CD14-positive monocyte (primary cell): ENCODE measurements around the gene CLECL1. TPM values are rescaled to one million over a fixed set of nuclear protein-coding genes. Genes with fewer than 3 reads are reported as not detected.
"Not testable (repeated sequence)": the region's sequence is repeated elsewhere in the genome, so short reads cannot be mapped to it uniquely, and the experiment has no call there.

ENCODE experiments used
- DNase-seq, 3 donors: peaks; one replicate each; pipeline ENCODE4 v3.0.0-alpha.2; 2011 to 2022
- H2AFZ ChIP-seq: 2 replicates; pipeline ENCODE4 v1.6.0; 2012; ENCODE audit warnings: mild to moderate bottlenecking, low read depth, low read length, inconsistent platforms; ENCODE audit not compliant: insufficient read depth, poor library complexity, severe bottlenecking
- H3K27ac ChIP-seq, 2 donors: 1 replicate in 1 of 2; 2 replicates in 1 of 2; pipeline ENCODE4 v1.5.1; 2012 to 2013; ENCODE audit warnings: low read length in 2 of 2, control low read depth in 1 of 2, inconsistent platforms in 1 of 2, low read depth in 1 of 2, mild to moderate bottlenecking in 1 of 2
- H3K27me3 ChIP-seq, 2 donors: one replicate each; pipeline versions ENCODE4 v1.6.0 to v1.6.1; 2011 to 2013; ENCODE audit warnings: low read length in 2 of 2; ENCODE audit not compliant: control insufficient read depth in 2 of 2, insufficient read depth in 2 of 2
- H3K36me3 ChIP-seq, 2 donors: replicated peaks in 1 of 2; 1 replicate in 1 of 2; 2 replicates in 1 of 2; pipeline versions ENCODE4 v1.5.1 to v1.6.1; 2012 to 2013; ENCODE audit warnings: low read length in 2 of 2, control low read depth in 1 of 2, inconsistent platforms in 1 of 2, mild to moderate bottlenecking in 1 of 2; ENCODE audit not compliant: insufficient read depth in 2 of 2, control insufficient read depth in 1 of 2
- H3K4me1 ChIP-seq, 2 donors: 1 replicate in 1 of 2; 2 replicates in 1 of 2; pipeline versions ENCODE4 v1.5.1 to v1.6.1; 2012 to 2013; ENCODE audit warnings: low read length in 2 of 2, control low read depth in 1 of 2, inconsistent platforms in 1 of 2, mild to moderate bottlenecking in 1 of 2, moderate library complexity in 1 of 2; ENCODE audit not compliant: insufficient read depth in 2 of 2, control insufficient read depth in 1 of 2
- H3K4me2 ChIP-seq: replicated peaks from 2 replicates; pipeline ENCODE3; 2012; ENCODE audit warnings: low read length, moderate library complexity, mild to moderate bottlenecking; ENCODE audit not compliant: poor library complexity, severe bottlenecking; ENCODE audit errors: extremely low read depth
- H3K4me3 ChIP-seq, 3 experiments: fragments of 200-600 bp in 1 of 3; sonication (generic) in 1 of 3; replicated peaks in 1 of 3; 1 replicate in 2 of 3; 2 replicates in 1 of 3; pipeline ENCODE4 v1.5.1; 2011 to 2013; ENCODE audit warnings: low read length in 3 of 3, mild to moderate bottlenecking in 3 of 3, control low read depth in 2 of 3, low read depth in 2 of 3, inconsistent platforms in 1 of 3, moderate library complexity in 1 of 3
- H3K79me2 ChIP-seq: 2 replicates; pipeline ENCODE4 v1.6.0; 2012; ENCODE audit warnings: mild to moderate bottlenecking, control low read depth, inconsistent platforms, low read length, moderate library complexity; ENCODE audit not compliant: insufficient read depth
- H3K9ac ChIP-seq: 2 replicates; pipeline ENCODE4 v1.6.0; 2017; ENCODE audit warnings: low read length, mild to moderate bottlenecking; ENCODE audit not compliant: insufficient read depth, poor library complexity, severe bottlenecking
- H3K9me3 ChIP-seq, 2 donors: replicated peaks in 1 of 2; 1 replicate in 1 of 2; 2 replicates in 1 of 2; pipeline versions ENCODE4 v1.5.1 to v1.6.1; 2012 to 2013; ENCODE audit warnings: low read length in 2 of 2, control low read depth in 1 of 2; ENCODE audit not compliant: control insufficient read depth in 1 of 2, insufficient read depth in 1 of 2
- H4K20me1 ChIP-seq: 2 replicates; pipeline ENCODE4 v1.6.0; 2012; ENCODE audit warnings: mild to moderate bottlenecking, low read length, control low read depth, moderate library complexity; ENCODE audit not compliant: insufficient read depth
- H3K27ac Mint-ChIP-seq, 7 donors: one replicate each; pipeline ENCODE4 v1.8.0; 2020; ENCODE audit warnings: mild to moderate bottlenecking in 7 of 7, mixed read lengths in 7 of 7, moderate library complexity in 6 of 7, inconsistent platforms in 2 of 7
- H3K27me3 Mint-ChIP-seq, 3 donors: one replicate each; pipeline ENCODE4 v1.8.0; 2021 to 2022; ENCODE audit warnings: low read depth in 3 of 3, mild to moderate bottlenecking in 3 of 3, mixed read lengths in 3 of 3, moderate library complexity in 3 of 3, inconsistent platforms in 1 of 3
- H3K36me3 Mint-ChIP-seq, 2 donors: one replicate each; pipeline ENCODE4 v1.8.0; 2020; ENCODE audit warnings: mixed read lengths in 2 of 2, inconsistent platforms in 1 of 2, mild to moderate bottlenecking in 1 of 2
- H3K4me1 Mint-ChIP-seq: one replicate; pipeline ENCODE4 v1.8.0; 2020; ENCODE audit warnings: mild to moderate bottlenecking, mixed read lengths
- H3K4me3 Mint-ChIP-seq, 2 donors: one replicate each; pipeline ENCODE4 v1.8.0; 2020; ENCODE audit warnings: mild to moderate bottlenecking in 2 of 2, mixed read lengths in 2 of 2, moderate library complexity in 1 of 2
- H3K9me3 Mint-ChIP-seq, 7 donors: one replicate each; pipeline ENCODE4 v1.8.0; 2020 to 2022; ENCODE audit warnings: mixed read lengths in 7 of 7, mild to moderate bottlenecking in 6 of 7, moderate library complexity in 6 of 7, inconsistent platforms in 2 of 7
- WGBS: methylation state at CpG from one replicate; pipeline ENCODE4 v1.1.5; 2013; ENCODE audit warnings: missing lambda C conversion rate; ENCODE audit not compliant: insufficient coverage; 5-methylcytosine and 5-hydroxymethylcytosine counted together
- intact Hi-C, 2 donors: fragments of 100-400 bp; cut with micrococcal nuclease; formaldehyde crosslinking; loops; one replicate each; pipeline versions ENCODE4 v1.15.0 to v1.15.1; 2023
- polyA plus RNA-seq, 3 donors: library from polyadenylated mRNA; depleted of rRNA in 1 of 3; unstranded in 2 of 3; stranded (reverse) in 1 of 3; fragments of 300-500 nt in 2 of 3; fragments of >200 nt in 1 of 3; fragmentation: Illumina TruSeq in 2 of 3; gene quantifications; 1 replicate in 2 of 3; 2 replicates in 1 of 3; pipeline ENCODE4 v1.2.3, GENCODE V29; 2012 to 2021
- TF ChIP-seq, protein P1 (sequence below): fragments of 200-600 bp; IDR thresholded peaks from one replicate; pipeline ENCODE4 v1.8.0; 2022; ENCODE audit warnings: antibody characterized with exemption, mild to moderate bottlenecking

CLECL1 gene
- polyA plus RNA-seq, 3 donors, result 7.6 to 20.6 (median 11.4) TPM

DNA sequence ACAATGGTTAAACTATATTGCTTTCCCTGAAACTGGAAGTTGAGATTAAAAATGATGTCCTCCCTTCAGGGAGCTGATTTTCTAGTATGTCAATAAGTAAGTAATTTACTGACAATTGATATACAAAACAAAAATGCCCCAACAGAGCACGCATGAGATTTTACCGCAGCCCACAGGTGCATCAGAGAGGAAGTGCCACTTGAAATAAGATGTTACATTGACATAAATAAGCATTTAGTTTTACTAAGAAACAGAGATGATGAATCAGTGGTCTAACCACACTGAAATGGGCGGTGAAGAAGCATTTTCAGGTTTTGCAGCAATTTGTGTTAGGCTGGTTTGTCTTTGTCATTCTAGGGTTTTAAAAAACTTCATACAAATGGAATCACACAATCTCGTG is 8.8 kb upstream of the CLECL1 start:
- Histone ChIP-seq H3K4me1 (peaks cover 36 to 46% of the 10 kb centered on the region in 2 donors), H3K36me3 (no peaks in the 10 kb centered on the region), H3K4me3 (no peak overlapping the region), H3K9me3 (no peaks in the 10 kb centered on the region), H3K4me2 (peak overlapping the region; percentile 14), H3K9ac (no peak overlapping the region), H3K79me2 (peaks cover 6% of the 10 kb centered on the region), H2AFZ (no peak overlapping the region), H4K20me1 (no peaks in the 10 kb centered on the region), H3K27ac (peak overlapping the region in 1 of 2 donors; percentile 21), H3K27me3 (no peaks in the 10 kb centered on the region)
- Mint-ChIP-seq H3K4me1 (peaks cover 46% of the 10 kb centered on the region), H3K4me3 (peak overlapping the region in 1 of 2 donors; percentile 19), H3K27me3 (no peaks in the 10 kb centered on the region), H3K9me3 (peaks cover 0 to 2% (median 0%) of the 10 kb centered on the region in 7 donors), H3K36me3 (peaks cover 0 to 3% of the 10 kb centered on the region in 2 donors), H3K27ac (peak overlapping the region in 4 of 7 donors; percentile 26 to 56 (median 30))
- WGBS, result no CpG with 5 or more reads among the region's 4 CpGs
- DNase-seq, result peak in 2 of 3 donors; percentile 20 to 24
- TF ChIP-seq, protein P1, sequence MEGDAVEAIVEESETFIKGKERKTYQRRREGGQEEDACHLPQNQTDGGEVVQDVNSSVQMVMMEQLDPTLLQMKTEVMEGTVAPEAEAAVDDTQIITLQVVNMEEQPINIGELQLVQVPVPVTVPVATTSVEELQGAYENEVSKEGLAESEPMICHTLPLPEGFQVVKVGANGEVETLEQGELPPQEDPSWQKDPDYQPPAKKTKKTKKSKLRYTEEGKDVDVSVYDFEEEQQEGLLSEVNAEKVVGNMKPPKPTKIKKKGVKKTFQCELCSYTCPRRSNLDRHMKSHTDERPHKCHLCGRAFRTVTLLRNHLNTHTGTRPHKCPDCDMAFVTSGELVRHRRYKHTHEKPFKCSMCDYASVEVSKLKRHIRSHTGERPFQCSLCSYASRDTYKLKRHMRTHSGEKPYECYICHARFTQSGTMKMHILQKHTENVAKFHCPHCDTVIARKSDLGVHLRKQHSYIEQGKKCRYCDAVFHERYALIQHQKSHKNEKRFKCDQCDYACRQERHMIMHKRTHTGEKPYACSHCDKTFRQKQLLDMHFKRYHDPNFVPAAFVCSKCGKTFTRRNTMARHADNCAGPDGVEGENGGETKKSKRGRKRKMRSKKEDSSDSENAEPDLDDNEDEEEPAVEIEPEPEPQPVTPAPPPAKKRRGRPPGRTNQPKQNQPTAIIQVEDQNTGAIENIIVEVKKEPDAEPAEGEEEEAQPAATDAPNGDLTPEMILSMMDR, result no peak
- intact Hi-C loops, result loop anchor here in 1 of 2 donors (10.0 kb wide), 2 partner anchors 183 to 463 kb away; no protein-coding TSS in a partner anchor

DNA sequence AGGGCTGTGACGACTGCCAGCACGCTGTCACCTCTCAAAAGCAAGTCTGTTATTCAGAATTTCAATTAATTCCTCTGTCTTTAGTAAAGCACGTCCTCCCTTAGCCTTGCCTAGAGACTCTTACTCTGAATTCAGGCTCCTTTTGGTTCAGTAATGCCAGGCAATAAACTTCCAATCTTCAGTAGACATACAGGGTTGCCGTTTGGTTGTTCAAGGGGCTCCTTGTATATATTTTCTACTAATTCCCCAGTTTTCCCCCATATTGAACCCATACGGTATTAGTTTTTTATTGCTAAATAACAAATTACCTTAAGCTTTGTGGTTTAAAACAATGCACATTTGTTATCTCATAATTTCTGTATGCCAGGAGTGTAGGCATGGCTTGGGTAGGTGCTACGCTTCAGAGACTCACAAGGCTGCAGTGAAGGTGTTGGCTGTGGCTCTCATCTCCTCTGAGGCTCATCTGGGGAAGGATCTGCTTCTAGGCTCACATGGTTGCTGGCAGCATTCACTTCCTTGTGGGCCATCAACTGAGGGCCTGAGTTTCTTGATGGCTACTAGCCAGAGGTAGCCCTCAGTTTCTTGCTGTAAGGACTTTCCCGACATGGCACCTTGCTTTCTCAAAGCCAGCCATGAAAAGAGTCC is 7.3 kb upstream of the CLECL1 start:
- H3K27ac Mint-ChIP-seq, result peak overlapping the region in 4 of 7 donors; percentile 57 to 78 (median 59)
- no peaks in the 10 kb centered on the region for H3K27me3 ChIP-seq
- peak overlapping the region in 1 of 2 donors; percentile 52 for H3K27ac ChIP-seq
- H4K20me1 ChIP-seq, result no peaks in the 10 kb centered on the region
- H3K4me3 Mint-ChIP-seq, result peak overlapping the region; percentile 59 to 64
- TF ChIP-seq, protein P1, result no peak
- H3K9ac ChIP-seq, result peak overlapping the region; percentile 6
- no peaks in the 10 kb centered on the region for H3K9me3 ChIP-seq
- no peaks in the 10 kb centered on the region for H3K36me3 ChIP-seq
- H3K4me1 ChIP-seq, result peaks cover 48 to 61% of the 10 kb centered on the region in 2 donors
- no peaks in the 10 kb centered on the region for H3K27me3 Mint-ChIP-seq
- peaks cover 57% of the 10 kb centered on the region for H3K4me1 Mint-ChIP-seq
- WGBS, result 89% methylated on average over 5 of the region's 7 CpGs
- H3K4me2 ChIP-seq, result peak overlapping the region; percentile 35
- H3K36me3 Mint-ChIP-seq, result peaks cover 0 to 3% of the 10 kb centered on the region in 2 donors
- peak in 1 of 3 donors; percentile 14 for DNase-seq
- peaks cover 0 to 2% (median 0%) of the 10 kb centered on the region in 7 donors for H3K9me3 Mint-ChIP-seq
- H3K4me3 ChIP-seq, result peak overlapping the region; percentile 10 to 62 (median 23)
- H3K79me2 ChIP-seq, result peaks cover 6% of the 10 kb centered on the region
- peak overlapping the region; percentile 33 for H2AFZ ChIP-seq
- intact Hi-C loops, result loop anchor here in 1 of 2 donors (10.0 kb wide), 2 partner anchors 185 to 465 kb away; no protein-coding TSS in a partner anchor

DNA sequence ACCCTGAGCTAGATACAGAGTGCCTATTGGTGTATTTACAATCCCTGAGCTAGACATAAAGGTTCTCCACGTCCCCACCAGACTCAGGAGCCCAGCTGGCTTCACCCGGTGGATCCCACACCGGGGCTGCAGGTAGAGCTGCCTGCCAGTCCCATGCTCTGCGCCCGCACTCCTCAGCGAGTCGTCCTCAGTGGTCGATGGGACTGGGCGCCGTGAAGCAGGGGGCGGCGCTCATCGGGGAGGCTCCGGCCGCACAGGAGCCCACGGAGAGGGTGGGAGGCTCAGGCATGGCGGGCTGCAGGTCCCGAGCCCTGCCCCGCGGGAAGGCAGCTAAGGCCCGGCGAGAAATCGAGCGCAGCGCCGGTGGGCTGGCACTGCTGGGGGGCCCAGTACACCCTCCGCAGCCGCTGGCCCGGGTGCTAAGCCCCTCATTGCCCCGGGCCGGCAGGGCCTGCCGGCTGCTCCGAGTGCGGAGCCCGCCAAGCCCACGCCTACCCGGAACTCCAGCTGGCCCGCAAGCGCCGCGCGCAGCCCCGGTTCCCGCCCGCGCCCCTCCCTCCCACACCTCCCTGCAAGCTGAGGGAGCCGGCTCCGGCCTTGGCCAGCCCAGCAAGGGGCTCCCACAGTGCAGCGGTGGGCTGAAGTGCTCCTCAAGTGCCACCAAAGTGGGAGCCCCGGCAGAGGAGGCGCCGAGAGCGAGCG is 6.7 kb upstream of the CLECL1 start:
- H3K4me2 ChIP-seq, result peak overlapping the region; percentile 35
- peak overlapping the region; percentile 59 to 64 for H3K4me3 Mint-ChIP-seq
- not testable (repeated sequence) for DNase-seq, H3K9me3 ChIP-seq, H4K20me1 ChIP-seq, H3K27me3 Mint-ChIP-seq, H3K9me3 Mint-ChIP-seq, H3K36me3 ChIP-seq, H3K27me3 ChIP-seq, H3K36me3 Mint-ChIP-seq, H3K79me2 ChIP-seq
- peak overlapping the region; percentile 33 for H2AFZ ChIP-seq
- peaks cover 60% of the 10 kb centered on the region for H3K4me1 Mint-ChIP-seq
- peak overlapping the region in 2 of 7 donors; percentile 59 to 76 for H3K27ac Mint-ChIP-seq
- intact Hi-C loops, result loop anchor here in 1 of 2 donors (10.0 kb wide), 2 partner anchors 185 to 465 kb away; no protein-coding TSS in a partner anchor
- H3K4me3 ChIP-seq, result peak overlapping the region; percentile 10 to 62 (median 23)
- WGBS, result 84% methylated on average over 43 of the region's 54 CpGs
- peak overlapping the region; percentile 6 for H3K9ac ChIP-seq
- peak overlapping the region in 1 of 2 donors; percentile 52 for H3K27ac ChIP-seq
- peaks cover 52 to 66% of the 10 kb centered on the region in 2 donors for H3K4me1 ChIP-seq
